Measurements from ENCODE around the gene SLC9A3.

- TF ChIP-seq, protein P1, sequence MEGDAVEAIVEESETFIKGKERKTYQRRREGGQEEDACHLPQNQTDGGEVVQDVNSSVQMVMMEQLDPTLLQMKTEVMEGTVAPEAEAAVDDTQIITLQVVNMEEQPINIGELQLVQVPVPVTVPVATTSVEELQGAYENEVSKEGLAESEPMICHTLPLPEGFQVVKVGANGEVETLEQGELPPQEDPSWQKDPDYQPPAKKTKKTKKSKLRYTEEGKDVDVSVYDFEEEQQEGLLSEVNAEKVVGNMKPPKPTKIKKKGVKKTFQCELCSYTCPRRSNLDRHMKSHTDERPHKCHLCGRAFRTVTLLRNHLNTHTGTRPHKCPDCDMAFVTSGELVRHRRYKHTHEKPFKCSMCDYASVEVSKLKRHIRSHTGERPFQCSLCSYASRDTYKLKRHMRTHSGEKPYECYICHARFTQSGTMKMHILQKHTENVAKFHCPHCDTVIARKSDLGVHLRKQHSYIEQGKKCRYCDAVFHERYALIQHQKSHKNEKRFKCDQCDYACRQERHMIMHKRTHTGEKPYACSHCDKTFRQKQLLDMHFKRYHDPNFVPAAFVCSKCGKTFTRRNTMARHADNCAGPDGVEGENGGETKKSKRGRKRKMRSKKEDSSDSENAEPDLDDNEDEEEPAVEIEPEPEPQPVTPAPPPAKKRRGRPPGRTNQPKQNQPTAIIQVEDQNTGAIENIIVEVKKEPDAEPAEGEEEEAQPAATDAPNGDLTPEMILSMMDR (IDR thresholded peaks at IDR 0.05) = no peak
- TF ChIP-seq GABPA (IDR thresholded peaks at IDR 0.05; ENCODE audit: low read depth) (no peak), MXI1 (IDR thresholded peaks at IDR 0.05; ENCODE audit: low read depth, low read length) (no peak), TCF12 (IDR thresholded peaks at IDR 0.05) (no peak), RFX5 (IDR thresholded peaks at IDR 0.05; ENCODE audit: low read length) (no peak), EP300 (IDR thresholded peaks at IDR 0.05; ENCODE audit: borderline replicate concordance in 1 of 2, low read depth in 1 of 2, low read length in 1 of 2) (no peak), GATA2 (CRISPR knock-in tag; IDR thresholded peaks at IDR 0.05) (no peak), RAD21 (IDR thresholded peaks at IDR 0.05; ENCODE audit: low read length) (no peak), NFIC (IDR thresholded peaks at IDR 0.05; ENCODE audit: borderline replicate concordance) (no peak)
- TF ChIP-seq, protein P2, sequence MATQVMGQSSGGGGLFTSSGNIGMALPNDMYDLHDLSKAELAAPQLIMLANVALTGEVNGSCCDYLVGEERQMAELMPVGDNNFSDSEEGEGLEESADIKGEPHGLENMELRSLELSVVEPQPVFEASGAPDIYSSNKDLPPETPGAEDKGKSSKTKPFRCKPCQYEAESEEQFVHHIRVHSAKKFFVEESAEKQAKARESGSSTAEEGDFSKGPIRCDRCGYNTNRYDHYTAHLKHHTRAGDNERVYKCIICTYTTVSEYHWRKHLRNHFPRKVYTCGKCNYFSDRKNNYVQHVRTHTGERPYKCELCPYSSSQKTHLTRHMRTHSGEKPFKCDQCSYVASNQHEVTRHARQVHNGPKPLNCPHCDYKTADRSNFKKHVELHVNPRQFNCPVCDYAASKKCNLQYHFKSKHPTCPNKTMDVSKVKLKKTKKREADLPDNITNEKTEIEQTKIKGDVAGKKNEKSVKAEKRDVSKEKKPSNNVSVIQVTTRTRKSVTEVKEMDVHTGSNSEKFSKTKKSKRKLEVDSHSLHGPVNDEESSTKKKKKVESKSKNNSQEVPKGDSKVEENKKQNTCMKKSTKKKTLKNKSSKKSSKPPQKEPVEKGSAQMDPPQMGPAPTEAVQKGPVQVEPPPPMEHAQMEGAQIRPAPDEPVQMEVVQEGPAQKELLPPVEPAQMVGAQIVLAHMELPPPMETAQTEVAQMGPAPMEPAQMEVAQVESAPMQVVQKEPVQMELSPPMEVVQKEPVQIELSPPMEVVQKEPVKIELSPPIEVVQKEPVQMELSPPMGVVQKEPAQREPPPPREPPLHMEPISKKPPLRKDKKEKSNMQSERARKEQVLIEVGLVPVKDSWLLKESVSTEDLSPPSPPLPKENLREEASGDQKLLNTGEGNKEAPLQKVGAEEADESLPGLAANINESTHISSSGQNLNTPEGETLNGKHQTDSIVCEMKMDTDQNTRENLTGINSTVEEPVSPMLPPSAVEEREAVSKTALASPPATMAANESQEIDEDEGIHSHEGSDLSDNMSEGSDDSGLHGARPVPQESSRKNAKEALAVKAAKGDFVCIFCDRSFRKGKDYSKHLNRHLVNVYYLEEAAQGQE (IDR thresholded peaks at IDR 0.05; ENCODE audit: low read depth, low read length) = no peak
These were observed 46.4 kb downstream of the SLC9A3 start for GRCh38 chr5:477871-478270.
